HG02943 (cell line): ENCODE measurements around the gene BAD.
"Not testable (repeated sequence)": the region's sequence is repeated elsewhere in the genome, so short reads cannot be mapped to it uniquely, and the experiment has no call there.

Experiments
- ATAC-seq: cut with Tn5 transposase; IDR thresholded peaks from one replicate; pipeline ENCODE4 v1.9.1; 2021; ENCODE audit warnings: mild to moderate bottlenecking, low read depth, moderate library complexity; ENCODE audit not compliant: unreplicated experiment

BAD gene

GRCh38 chr11:64284048-64284961 lies at the start of gene BAD:
Gene BAD, minus strand, starts transcription at chr11:64284665. Its CDS starts 297 bp downstream, at chr11:64284368.
- ATAC-seq = peak; percentile 64

GRCh38 chr11:64333556-64333955 lies 49.1 kb upstream of the BAD start:
- no peak for ATAC-seq

DNA sequence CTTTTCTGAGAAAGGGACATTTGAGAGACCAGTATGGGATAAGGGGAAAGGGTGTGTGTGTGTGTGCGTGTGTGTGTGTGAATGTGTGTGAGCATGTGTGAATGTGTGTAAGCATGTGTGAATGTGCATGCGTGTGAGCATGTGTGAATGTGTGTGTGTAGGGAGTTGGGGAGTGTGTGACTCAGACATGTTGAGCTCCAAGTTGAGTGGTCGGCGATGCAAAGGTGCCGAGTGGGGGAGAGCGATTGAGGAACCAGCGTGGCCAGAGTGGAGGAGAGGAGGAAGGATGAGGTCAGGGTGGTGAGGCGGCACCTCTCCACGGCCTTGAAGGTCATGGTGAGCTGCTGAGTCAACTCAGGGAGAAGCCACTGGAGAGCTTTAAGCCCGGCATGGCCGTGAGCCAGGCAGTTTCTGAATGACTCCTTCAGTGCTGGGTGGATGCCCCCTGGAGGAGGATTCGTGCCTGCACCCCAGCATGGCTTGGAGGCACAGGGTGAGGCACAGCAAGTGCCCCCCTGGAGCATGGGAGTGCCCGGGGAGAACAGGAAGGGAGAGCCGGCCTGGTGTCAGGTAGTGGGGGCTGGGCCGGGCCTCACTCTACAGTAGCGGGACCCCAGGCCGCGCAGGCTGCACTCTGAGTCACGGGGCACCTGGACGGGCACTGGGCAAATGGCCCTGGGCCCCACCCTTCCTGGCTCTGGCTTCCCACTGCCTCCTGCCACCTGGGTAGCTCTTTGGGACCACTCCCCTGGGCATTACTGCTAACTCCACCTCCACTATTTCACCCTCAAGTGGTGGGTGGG lies 47.3 kb upstream of the BAD start:
- no peak for ATAC-seq

DNA sequence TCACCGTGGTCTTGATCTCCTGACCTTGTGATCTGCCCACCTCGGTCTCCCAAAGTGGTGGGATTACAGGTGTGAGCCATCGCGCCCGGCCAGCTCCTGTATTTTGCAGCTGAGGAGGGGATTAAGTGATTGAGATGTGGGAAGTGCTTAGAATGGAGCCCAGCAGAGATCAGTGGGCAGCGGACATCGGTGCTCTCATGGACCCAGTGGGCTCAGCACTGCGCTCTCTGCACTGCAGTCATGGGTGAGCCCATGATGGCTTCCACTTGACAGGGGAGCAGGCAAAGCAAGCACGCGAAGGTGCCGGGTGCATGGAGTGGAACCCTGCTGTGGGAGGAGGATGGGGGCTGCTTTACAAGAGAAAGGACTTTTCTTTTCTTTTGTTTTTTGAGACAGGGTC lies 46.4 kb upstream of the BAD start:
- no peak for ATAC-seq

- ATAC-seq = no peak
Measured at GRCh38 chr11:64327993-64328392, 43.5 kb upstream of the BAD start.

DNA sequence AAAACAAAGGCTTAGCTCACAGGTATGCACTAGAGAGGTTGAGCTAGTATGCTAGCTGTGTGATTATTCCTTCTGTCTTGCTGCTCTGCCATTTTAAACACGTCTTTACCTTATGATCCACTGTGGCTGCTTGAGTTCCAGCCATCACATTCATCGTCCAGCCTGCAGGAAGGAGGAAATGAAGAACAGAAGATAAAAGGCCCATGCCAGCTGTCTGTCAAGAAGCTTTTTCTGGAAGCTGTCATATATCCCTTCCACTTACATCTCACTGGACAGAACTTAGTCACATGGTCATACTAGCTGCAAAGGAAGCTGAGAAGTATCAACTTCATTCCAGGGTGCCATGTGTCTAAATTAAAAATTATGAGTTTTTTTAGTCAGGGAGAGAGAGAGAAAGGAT lies 42.9 kb upstream of the BAD start:
- ATAC-seq = no peak

DNA sequence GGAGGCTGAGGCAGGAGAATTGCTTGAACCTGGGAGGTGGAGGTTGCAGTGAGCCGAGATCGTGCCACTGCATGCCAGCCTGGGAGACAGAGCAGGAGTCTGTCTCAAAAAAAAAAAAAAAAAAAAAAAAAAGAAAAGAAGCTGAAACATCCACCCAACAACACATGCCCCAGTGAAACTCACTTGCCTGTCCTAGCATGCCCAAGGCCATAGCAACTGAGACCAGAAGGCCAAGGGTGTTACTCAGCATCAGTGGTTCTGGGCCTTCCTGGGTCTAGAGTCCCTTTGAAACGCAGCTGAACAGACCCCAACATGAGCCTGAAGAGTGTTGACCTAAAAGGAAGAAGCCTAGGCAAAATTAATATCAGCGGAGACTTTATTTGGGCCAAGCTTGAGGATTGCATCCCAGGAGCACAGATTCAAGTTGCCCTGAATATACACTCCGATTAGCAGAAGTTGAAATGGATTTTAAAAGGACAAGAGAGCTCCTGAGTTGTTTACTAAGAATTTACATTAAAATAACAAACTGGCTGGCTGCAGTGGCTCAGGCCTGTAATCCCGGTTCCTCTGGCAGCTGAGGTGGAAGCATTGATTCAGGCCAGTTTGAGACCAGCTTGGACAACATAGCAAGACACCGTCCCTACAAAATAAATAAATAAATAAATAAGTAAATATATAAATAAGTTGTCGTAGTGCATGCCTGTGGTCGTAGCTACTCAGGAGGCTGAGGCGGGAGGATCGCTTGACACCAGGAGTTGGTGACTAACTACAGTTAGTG lies 40.4 kb upstream of the BAD start:
- ATAC-seq = no peak

GRCh38 chr11:64323984-64324383 lies 39.5 kb upstream of the BAD start:
- ATAC-seq = not testable (repeated sequence)

GRCh38 chr11:64323373-64323772 lies 38.9 kb upstream of the BAD start:
- no peak for ATAC-seq

GRCh38 chr11:64322925-64323260 lies 38.4 kb upstream of the BAD start:
- no peak for ATAC-seq

DNA sequence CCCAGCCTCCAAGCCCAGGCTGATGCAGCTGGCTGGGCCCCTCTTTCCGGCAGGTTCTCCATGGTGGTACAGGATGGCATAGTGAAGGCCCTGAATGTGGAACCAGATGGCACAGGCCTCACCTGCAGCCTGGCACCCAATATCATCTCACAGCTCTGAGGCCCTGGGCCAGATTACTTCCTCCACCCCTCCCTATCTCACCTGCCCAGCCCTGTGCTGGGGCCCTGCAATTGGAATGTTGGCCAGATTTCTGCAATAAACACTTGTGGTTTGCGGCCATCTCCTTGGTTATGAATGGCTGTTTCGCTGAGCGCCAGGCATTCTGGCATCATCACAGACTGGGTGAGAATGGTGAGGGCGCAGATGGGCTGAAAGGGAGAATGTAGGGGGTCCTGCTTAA lies 37.1 kb upstream of the BAD start:
- no peak for ATAC-seq

DNA sequence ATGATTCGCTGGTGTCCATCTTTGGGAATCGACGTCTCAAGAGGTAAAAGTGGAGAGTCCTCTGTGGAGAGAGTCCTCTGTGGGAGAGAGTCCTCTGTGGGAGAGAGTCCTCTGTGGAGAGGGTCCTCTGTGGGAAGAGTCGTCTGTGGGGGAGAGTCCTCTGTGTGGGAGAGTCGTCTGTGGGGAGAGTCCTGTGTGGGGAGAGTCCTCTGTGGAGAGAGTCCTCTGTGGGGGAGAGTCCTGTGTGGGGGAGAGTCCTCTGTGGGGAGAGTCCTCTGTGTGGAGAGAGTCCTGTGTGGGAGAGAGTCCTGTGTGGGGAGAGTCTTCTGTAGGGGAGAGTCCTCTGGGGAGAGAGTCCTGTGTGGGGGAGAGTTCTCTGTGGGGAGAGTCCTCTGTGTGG lies 36.6 kb upstream of the BAD start:
- no peak for ATAC-seq

DNA sequence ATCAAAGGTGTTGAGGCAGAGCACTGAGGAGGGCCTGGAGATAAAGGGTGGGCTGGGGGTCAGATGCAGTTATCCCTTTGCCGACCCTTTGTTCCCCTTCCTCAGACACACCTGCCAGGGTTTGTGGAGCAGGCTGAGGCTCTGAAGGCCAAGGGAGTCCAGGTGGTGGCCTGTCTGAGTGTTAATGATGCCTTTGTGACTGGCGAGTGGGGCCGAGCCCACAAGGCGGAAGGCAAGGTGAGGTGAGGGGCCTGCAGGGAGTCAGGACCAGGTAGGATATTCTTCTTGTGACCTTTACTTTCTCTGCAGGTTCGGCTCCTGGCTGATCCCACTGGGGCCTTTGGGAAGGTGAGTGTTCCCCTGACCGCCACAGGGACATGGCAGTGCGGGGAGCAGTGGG lies 36.1 kb upstream of the BAD start:
- no peak for ATAC-seq

DNA sequence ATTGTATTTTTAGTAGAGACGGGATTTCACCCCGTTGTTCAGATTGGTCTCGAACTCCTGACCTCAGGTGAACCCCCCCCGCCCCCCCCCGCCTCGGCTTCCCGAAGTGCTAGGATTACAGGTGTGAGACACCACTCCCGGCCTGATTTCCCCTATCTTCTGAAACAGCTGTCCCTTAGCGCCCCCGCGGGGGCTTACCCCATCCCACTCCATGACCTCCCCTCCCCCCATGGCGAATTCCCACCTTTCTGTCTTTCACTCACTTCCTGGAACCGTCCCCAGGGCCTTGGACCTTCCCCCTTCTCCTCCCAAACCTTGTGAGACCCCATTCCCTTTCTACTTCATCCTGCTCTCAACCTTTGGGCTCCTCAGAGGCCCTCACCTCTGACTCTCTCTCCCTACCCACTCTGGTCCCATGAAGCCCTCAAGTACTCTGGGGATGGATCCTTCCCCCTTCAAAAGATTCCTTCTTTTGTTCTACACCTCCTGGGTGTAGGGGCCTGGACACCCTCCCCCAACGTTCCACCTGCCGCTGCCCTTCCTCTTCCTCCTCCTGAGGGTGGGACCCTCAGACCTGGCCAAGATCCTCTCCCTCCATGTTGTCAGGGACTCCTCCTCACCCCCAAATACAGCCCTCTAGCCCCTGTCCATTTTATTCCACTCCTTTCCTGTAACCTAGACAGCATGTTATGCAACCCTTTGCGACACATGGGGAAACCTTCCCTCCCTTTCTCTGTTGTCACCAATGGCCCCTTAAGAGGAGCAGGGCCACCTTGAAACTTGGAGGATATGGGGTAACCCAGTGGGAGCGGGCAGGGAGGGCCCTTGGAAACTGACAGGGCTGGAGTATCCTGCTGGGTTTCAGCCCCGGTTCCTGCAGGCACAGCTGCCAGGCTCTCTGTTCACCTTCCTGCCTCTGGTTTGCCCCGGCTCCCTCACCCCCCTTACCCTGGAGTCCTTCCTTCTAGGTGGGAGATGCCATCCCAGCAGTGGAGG lies 34.6 kb upstream of the BAD start:
- ATAC-seq = no peak

GRCh38 chr11:64317961-64318765 lies 33.7 kb upstream of the BAD start, which contains the start of gene PRDX5:
Gene PRDX5, plus strand, starts transcription at chr11:64318121. Its CDS starts 95 bp downstream, at chr11:64318216.
- peak; percentile 60 for ATAC-seq

DNA sequence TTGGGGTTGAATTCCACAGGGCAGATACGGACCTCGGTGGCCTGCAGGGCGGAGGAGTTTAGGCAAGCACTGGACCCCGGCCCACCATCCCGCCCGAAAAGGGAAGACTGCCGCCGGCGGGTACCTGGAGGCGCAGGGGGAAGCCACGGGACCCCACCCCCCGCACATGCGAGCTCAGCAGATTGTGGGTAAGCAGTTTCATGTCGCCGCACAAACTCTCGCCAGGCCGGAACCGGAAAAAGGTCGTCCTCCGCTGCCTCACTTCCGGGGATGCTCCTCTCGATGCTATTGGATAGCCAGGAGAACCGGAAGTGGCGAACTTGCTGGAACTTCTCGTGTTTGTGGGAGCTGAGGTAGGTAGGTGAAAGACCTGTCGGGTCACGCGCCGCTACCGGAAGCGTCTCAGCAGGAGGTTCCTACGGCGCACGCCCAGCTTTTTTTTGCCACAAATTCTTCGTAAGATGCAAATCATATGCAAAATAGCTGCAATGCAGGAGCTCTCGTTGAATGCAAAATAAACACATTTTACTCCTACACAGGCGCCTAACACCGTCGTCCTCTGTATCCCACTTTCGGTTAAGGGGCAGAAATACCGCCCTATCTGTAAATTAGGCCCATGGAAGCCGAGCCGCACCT lies 33.0 kb upstream of the BAD start, which contains the start of gene TRMT112:
TRMT112 (minus strand) TSS at position 235 of the 636 bp plus-strand sequence; CDS start at position 202, 33 bp downstream.
- ATAC-seq = peak; percentile 56

- ATAC-seq = no peak
Measured at GRCh38 chr11:64316672-64317324, 32.3 kb upstream of the BAD start.
